A549 (cell line): ENCODE results near the gene ANG.

ENCODE experiments used
- BHLHE40 ChIP-seq: IDR thresholded peaks from 2 replicates; pipeline ENCODE4 v1.6.1; 2012; ENCODE audit warnings: low read depth, low read length, inconsistent platforms
- CEBPB ChIP-seq, 2 experiments: fragments of >200 bp in 1 of 2; sonication (Bioruptor Twin) in 1 of 2; formaldehyde crosslinking in 1 of 2; IDR thresholded peaks; 2 replicates each; pipeline ENCODE4 v1.6.1; 2012 to 2016
- EP300 ChIP-seq, 2 experiments: fragments of >200 bp; sonication (Bioruptor Twin); formaldehyde crosslinking; IDR thresholded peaks; 2 replicates in 1 of 2; 3 replicates in 1 of 2; pipeline ENCODE4 v1.6.1; 2016 to 2017
- JUNB ChIP-seq: fragments of >200 bp; sonication (Bioruptor Twin); formaldehyde crosslinking; IDR thresholded peaks from 2 replicates; pipeline ENCODE4 v1.6.1; 2016
- KDM1A ChIP-seq: fragments of 200-600 bp; sonication (generic); IDR thresholded peaks from 2 replicates; pipeline ENCODE4 v1.6.1; 2016; ENCODE audit warnings: low read depth, mild to moderate bottlenecking
- MYC ChIP-seq: IDR thresholded peaks from 2 replicates; pipeline ENCODE4 v1.6.1; 2012; ENCODE audit warnings: mild to moderate bottlenecking, inconsistent platforms, low read length, improper control_type of control experiment, borderline replicate concordance
- POLR2A ChIP-seq: IDR thresholded peaks from 2 replicates; pipeline ENCODE4 v1.6.1; 2012; ENCODE audit warnings: mild to moderate bottlenecking, low read length
- TF ChIP-seq, protein P1 (sequence below): fragments of >200 bp; sonication (Bioruptor Twin); formaldehyde crosslinking; IDR thresholded peaks from 3 replicates; pipeline ENCODE4 v1.5.1; 2016
- TF ChIP-seq, protein P2 (sequence below): fragments of 200-600 bp; sonication (generic); IDR thresholded peaks from 2 replicates; pipeline ENCODE4 v1.6.1; 2016; ENCODE audit warnings: antibody characterized with exemption, mild to moderate bottlenecking, moderate library complexity

DNA sequence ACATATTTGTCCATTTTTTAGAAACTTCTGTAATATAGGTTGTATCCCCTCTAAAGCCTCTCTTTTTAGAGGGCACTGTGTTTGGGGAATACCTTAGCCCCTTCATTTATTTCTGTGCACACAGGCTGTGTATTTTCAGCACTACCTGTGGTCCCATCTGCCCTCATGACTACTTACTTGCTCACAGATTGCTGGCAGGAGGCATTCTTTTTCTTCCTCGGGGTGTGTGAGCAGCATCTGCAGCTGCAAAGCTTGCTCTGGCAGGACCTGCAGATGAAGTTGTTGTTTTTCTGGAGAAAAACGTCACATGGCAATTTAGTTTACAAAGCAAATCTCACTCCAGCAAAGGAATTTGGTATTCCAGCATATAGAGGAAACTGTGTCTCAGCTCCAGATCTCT is 24.3 kb downstream of the ANG start:
- no peak for TF ChIP-seq BHLHE40
- TF ChIP-seq, protein P1, sequence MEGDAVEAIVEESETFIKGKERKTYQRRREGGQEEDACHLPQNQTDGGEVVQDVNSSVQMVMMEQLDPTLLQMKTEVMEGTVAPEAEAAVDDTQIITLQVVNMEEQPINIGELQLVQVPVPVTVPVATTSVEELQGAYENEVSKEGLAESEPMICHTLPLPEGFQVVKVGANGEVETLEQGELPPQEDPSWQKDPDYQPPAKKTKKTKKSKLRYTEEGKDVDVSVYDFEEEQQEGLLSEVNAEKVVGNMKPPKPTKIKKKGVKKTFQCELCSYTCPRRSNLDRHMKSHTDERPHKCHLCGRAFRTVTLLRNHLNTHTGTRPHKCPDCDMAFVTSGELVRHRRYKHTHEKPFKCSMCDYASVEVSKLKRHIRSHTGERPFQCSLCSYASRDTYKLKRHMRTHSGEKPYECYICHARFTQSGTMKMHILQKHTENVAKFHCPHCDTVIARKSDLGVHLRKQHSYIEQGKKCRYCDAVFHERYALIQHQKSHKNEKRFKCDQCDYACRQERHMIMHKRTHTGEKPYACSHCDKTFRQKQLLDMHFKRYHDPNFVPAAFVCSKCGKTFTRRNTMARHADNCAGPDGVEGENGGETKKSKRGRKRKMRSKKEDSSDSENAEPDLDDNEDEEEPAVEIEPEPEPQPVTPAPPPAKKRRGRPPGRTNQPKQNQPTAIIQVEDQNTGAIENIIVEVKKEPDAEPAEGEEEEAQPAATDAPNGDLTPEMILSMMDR: no peak
- TF ChIP-seq, protein P2, sequence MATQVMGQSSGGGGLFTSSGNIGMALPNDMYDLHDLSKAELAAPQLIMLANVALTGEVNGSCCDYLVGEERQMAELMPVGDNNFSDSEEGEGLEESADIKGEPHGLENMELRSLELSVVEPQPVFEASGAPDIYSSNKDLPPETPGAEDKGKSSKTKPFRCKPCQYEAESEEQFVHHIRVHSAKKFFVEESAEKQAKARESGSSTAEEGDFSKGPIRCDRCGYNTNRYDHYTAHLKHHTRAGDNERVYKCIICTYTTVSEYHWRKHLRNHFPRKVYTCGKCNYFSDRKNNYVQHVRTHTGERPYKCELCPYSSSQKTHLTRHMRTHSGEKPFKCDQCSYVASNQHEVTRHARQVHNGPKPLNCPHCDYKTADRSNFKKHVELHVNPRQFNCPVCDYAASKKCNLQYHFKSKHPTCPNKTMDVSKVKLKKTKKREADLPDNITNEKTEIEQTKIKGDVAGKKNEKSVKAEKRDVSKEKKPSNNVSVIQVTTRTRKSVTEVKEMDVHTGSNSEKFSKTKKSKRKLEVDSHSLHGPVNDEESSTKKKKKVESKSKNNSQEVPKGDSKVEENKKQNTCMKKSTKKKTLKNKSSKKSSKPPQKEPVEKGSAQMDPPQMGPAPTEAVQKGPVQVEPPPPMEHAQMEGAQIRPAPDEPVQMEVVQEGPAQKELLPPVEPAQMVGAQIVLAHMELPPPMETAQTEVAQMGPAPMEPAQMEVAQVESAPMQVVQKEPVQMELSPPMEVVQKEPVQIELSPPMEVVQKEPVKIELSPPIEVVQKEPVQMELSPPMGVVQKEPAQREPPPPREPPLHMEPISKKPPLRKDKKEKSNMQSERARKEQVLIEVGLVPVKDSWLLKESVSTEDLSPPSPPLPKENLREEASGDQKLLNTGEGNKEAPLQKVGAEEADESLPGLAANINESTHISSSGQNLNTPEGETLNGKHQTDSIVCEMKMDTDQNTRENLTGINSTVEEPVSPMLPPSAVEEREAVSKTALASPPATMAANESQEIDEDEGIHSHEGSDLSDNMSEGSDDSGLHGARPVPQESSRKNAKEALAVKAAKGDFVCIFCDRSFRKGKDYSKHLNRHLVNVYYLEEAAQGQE: no peak
- no peak for TF ChIP-seq MYC
- TF ChIP-seq EP300 (IDR thresholded peaks at IDR 0.05): no peak
- no peak for TF ChIP-seq POLR2A
- TF ChIP-seq JUNB: no peak
- TF ChIP-seq KDM1A: no peak
- TF ChIP-seq CEBPB (IDR thresholded peaks at IDR 0.05): no peak
